ENCODE data around the gene EPHB2. TPM values are rescaled to one million over a fixed set of nuclear protein-coding genes. Genes with fewer than 3 reads are reported as not detected.

EPHB2 gene
- total and polyA plus RNA-seq, 2 of the 4 experiments (the other 2 are of a cell fraction): 52.3 to 58.8 TPM

GRCh38 chr1:22853651-22854185 lies 143.1 kb downstream of the EPHB2 start:
- WGBS, 2 experiments (ENCODE audit: extremely low coverage in 2 of 2, insufficient read length in 1 of 2): 57% methylated on average over 4 of the region's 9 CpGs; no CpG with 5 or more reads in 1 of the 2 experiments
- Histone ChIP-seq H3K4me2 (ENCODE audit: low read depth, low read length) (no peak overlapping the region), H3K14ac (replicated peaks; ENCODE audit: low read depth, low read length) (no peak overlapping the region), H3K27ac (ENCODE audit: insufficient read depth, low read length) (no peak overlapping the region), H4K5ac (ENCODE audit: low read depth, low read length) (no peak overlapping the region), H4K20me1 (ENCODE audit: insufficient read depth, low read length) (peaks cover 33% of the 10 kb centered on the region), H3K23ac (ENCODE audit: low read depth, low read length) (no peak overlapping the region), H2BK5ac (ENCODE audit: low read depth, low read length, poor library complexity, severe bottlenecking) (no peak overlapping the region), H4K91ac (ENCODE audit: insufficient read depth, low read depth, low read length) (no peak overlapping the region), H3K4me3 (ENCODE audit: insufficient read depth, low read depth, low read length) (no peak overlapping the region), H3K9me1 (ENCODE audit: insufficient read depth, low read length) (peaks cover 8% of the 10 kb centered on the region; the same call in 1 of the 2 replicates), H3K4ac (ENCODE audit: low read depth, low read length) (no peak overlapping the region), H3K9ac (ENCODE audit: low read depth, low read length) (no peak overlapping the region), H3K9me3 (ENCODE audit: control insufficient read depth, insufficient read depth, low read length) (no peaks in the 10 kb centered on the region), H4K8ac (ENCODE audit: low read depth in 2 of 2, low read length in 2 of 2) (no peak overlapping the region), H3K36me3 (ENCODE audit: control insufficient read depth, insufficient read depth, low read length) (no peaks in the 10 kb centered on the region), H3K18ac (ENCODE audit: low read depth, low read length) (no peak overlapping the region), H2AK5ac (ENCODE audit: low read depth, low read length) (no peak overlapping the region), H2BK15ac (ENCODE audit: low read depth, low read length) (no peak overlapping the region), H3K56ac (ENCODE audit: extremely low read depth, insufficient read depth, low read length) (no peak overlapping the region), H3K79me1 (ENCODE audit: low read depth in 1 of 2, low read length in 2 of 2) (peaks cover 10 to 24% of the 10 kb centered on the region in 2 experiments; a peak in 3 of 4 replicates), H2BK120ac (ENCODE audit: low read depth, low read length) (no peak overlapping the region), H2AFZ (replicated peaks; ENCODE audit: low read length, poor library complexity) (no peak overlapping the region), H2AK9ac (replicated peaks; ENCODE audit: low read depth, low read length, poor library complexity) (no peak overlapping the region), H3K4me1 (ENCODE audit: control insufficient read depth, insufficient read depth, low read length) (peaks cover 2% of the 10 kb centered on the region; the same call in 1 of the 2 replicates), H3K27me3 (ENCODE audit: control insufficient read depth, insufficient read depth, low read length) (no peaks in the 10 kb centered on the region), H2BK20ac (ENCODE audit: low read depth, low read length) (no peak overlapping the region)
- TF ChIP-seq MAFK (IDR thresholded peaks at IDR 0.05; ENCODE audit: low read depth, low read length) (no peak), CHD1 (IDR thresholded peaks at IDR 0.05; ENCODE audit: low read depth, low read length) (no peak), RAD21 (IDR thresholded peaks at IDR 0.05; ENCODE audit: low read length) (no peak), BHLHE40 (IDR thresholded peaks at IDR 0.05; ENCODE audit: low read depth, low read length) (no peak), NFE2L2 (IDR thresholded peaks at IDR 0.05; ENCODE audit: low read depth, low read length) (no peak), MAZ (IDR thresholded peaks at IDR 0.05; ENCODE audit: borderline replicate concordance, low read depth, low read length) (no peak), CTCF (conservative IDR thresholded peaks at IDR 0.05; ENCODE audit: low read depth, low read length) (no peak), MXI1 (IDR thresholded peaks at IDR 0.05; ENCODE audit: borderline replicate concordance, low read depth, low read length) (no peak), CEBPB (IDR thresholded peaks at IDR 0.05; ENCODE audit: low read depth, low read length) (no peak), RCOR1 (IDR thresholded peaks at IDR 0.05; ENCODE audit: insufficient replicate concordance, low read length) (no peak), SMC3 (IDR thresholded peaks at IDR 0.05; ENCODE audit: low read depth, low read length) (no peak)
- BruUV-seq (replicated peaks): no TSS peak
- dilution Hi-C loops (cut with HindIII; ENCODE audit: low sequenced_read_pairs, unreplicated experiment): no loop called here
- POLR2A ChIA-PET (ENCODE audit: unreplicated experiment): no interaction called here
- CTCF ChIA-PET: interaction anchor here (0.5 to 1.0 kb wide), 2 partner anchors 55 to 149 kb away, joined by 3 read pairs; no protein-coding TSS in a partner anchor
- intact Hi-C loops (cut with micrococcal nuclease): no loop called here
- no peak for ATAC-seq (ENCODE audit: low read depth)
- in situ Hi-C loops (cut with MboI; ENCODE audit: low sequenced_read_pairs): no loop called here
- DNase-seq: no peak

All from IMR-90 (cell line).